HepG2 (cell line): ENCODE data around the gene SLC22A7.

Experiments
- CHD2 ChIP-seq: IDR thresholded peaks from 2 replicates; pipeline ENCODE4 v1.6.1; 2011; ENCODE audit warnings: low read depth, low read length, improper control_type of control experiment
- EP300 ChIP-seq, 3 experiments: sonication (generic) in 1 of 3; formaldehyde crosslinking in 1 of 3; IDR thresholded peaks; 2 replicates each; pipeline versions ENCODE4 v1.5.1 to v1.6.1; 2011 to 2020; ENCODE audit warnings: low read depth in 2 of 3, low read length in 2 of 3, borderline replicate concordance in 1 of 3, improper control_type of control experiment in 1 of 3, mild to moderate bottlenecking in 1 of 3, missing genetic modification reagents in 1 of 3, moderate library complexity in 1 of 3
- MAZ ChIP-seq, 2 experiments: sonication (generic) in 1 of 2; formaldehyde crosslinking in 1 of 2; IDR thresholded peaks; 2 replicates each; pipeline versions ENCODE4 v1.5.0 to v1.6.1; 2012 to 2020; ENCODE audit warnings: low read depth in 2 of 2, mild to moderate bottlenecking in 2 of 2, borderline replicate concordance in 1 of 2, improper control_type of control experiment in 1 of 2, low read length in 1 of 2, missing genetic modification reagents in 1 of 2, moderate library complexity in 1 of 2
- NCOR1 ChIP-seq: fragments of 200-600 bp; sonication (generic); IDR thresholded peaks from 2 replicates; pipeline ENCODE4 v1.7.0; 2017; ENCODE audit warnings: antibody characterized with exemption, low read length, borderline replicate concordance
- POLR2AphosphoS5 ChIP-seq: IDR thresholded peaks from 2 replicates; pipeline ENCODE4 v1.6.1; 2012; ENCODE audit warnings: low read depth, low read length
- SMC3 ChIP-seq: IDR thresholded peaks from 2 replicates; pipeline ENCODE4 v1.6.1; 2011; ENCODE audit warnings: low read length, improper control_type of control experiment
- TARDBP ChIP-seq: sonication (generic); formaldehyde crosslinking; IDR thresholded peaks from 2 replicates; pipeline ENCODE4 v1.8.0; 2022; ENCODE audit warnings: mild to moderate bottlenecking, missing genetic modification reagents
- ZNF329 ChIP-seq: sonication (generic); formaldehyde crosslinking; IDR thresholded peaks from 2 replicates; pipeline ENCODE4 v1.9.0; 2021; ENCODE audit warnings: low read depth, mild to moderate bottlenecking, missing genetic modification reagents
- TF ChIP-seq, protein P1 (sequence below): sonication (generic); formaldehyde crosslinking; IDR thresholded peaks from 2 replicates; pipeline ENCODE4 v1.4.0; 2020; ENCODE audit warnings: missing genetic modification reagents, mild to moderate bottlenecking, borderline replicate concordance
- TF ChIP-seq, protein P2 (sequence below): sonication (generic); formaldehyde crosslinking; IDR thresholded peaks from 2 replicates; pipeline ENCODE4 v1.4.0; 2020; ENCODE audit warnings: missing genetic modification reagents
- TF ChIP-seq, protein P3 (sequence below): sonication (generic); formaldehyde crosslinking; IDR thresholded peaks from 2 replicates; pipeline ENCODE4 v1.5.1; 2020; ENCODE audit warnings: mild to moderate bottlenecking, missing genetic modification reagents, moderate library complexity
- TF ChIP-seq, protein P4 (sequence below), 2 experiments: IDR thresholded peaks; 2 replicates each; pipeline ENCODE4 v1.6.1; 2011 to 2012; ENCODE audit warnings: low read length in 2 of 2, borderline replicate concordance in 1 of 2, low read depth in 1 of 2, mild to moderate bottlenecking in 1 of 2, moderate library complexity in 1 of 2

DNA sequence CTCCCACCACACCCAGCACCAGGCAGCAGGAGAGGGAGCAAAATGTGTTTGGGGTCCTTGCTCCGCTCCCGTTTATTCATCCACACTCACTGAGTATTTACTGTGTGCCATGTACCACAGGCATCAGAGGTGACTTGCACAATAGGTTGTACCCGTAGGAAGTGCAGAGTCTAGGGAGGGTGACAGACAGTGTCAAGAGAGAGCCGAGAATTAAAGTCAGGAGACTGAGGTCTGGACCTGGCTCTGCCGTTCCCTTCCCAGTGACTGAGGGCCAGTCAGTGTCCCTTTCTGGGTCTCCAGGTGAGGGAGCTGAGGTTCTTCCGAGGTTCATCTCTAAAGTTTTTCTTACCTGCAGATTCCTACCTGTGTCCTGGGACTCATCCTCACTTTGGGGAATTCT is 32.5 kb upstream of the SLC22A7 start:
- peak; percentile 34 for TF ChIP-seq SMC3
- TF ChIP-seq EP300 (IDR thresholded peaks at IDR 0.05; ENCODE audit: low read depth in 2 of 2, low read length in 2 of 2): peak in 1 of 2 experiments; percentile 61; a peak in 2 of 4 replicates
- TF ChIP-seq EP300 (CRISPR knock-in tag; IDR thresholded peaks at IDR 0.05; ENCODE audit: borderline replicate concordance): peak; percentile 24; the same call in 1 of the 2 replicates
- TF ChIP-seq, protein P1, sequence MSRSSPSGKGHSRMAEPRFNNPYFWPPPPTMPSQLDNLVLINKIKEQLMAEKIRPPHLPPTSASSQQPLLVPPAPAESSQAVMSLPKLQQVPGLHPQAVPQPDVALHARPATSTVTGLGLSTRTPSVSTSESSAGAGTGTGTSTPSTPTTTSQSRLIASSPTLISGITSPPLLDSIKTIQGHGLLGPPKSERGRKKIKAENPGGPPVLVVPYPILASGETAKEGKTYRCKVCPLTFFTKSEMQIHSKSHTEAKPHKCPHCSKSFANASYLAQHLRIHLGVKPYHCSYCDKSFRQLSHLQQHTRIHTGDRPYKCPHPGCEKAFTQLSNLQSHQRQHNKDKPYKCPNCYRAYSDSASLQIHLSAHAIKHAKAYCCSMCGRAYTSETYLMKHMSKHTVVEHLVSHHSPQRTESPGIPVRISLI (CRISPR knock-in tag): no peak
- no peak for TF ChIP-seq POLR2AphosphoS5
- TF ChIP-seq, protein P2, sequence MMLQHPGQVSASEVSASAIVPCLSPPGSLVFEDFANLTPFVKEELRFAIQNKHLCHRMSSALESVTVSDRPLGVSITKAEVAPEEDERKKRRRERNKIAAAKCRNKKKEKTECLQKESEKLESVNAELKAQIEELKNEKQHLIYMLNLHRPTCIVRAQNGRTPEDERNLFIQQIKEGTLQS (CRISPR knock-in tag): no peak
- TF ChIP-seq, protein P3, sequence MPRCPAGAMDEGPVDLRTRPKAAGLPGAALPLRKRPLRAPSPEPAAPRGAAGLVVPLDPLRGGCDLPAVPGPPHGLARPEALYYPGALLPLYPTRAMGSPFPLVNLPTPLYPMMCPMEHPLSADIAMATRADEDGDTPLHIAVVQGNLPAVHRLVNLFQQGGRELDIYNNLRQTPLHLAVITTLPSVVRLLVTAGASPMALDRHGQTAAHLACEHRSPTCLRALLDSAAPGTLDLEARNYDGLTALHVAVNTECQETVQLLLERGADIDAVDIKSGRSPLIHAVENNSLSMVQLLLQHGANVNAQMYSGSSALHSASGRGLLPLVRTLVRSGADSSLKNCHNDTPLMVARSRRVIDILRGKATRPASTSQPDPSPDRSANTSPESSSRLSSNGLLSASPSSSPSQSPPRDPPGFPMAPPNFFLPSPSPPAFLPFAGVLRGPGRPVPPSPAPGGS: no peak
- TF ChIP-seq MAZ (IDR thresholded peaks at IDR 0.05; ENCODE audit: borderline replicate concordance, low read depth, low read length): no peak
- no peak for TF ChIP-seq MAZ (CRISPR knock-in tag; IDR thresholded peaks at IDR 0.05; ENCODE audit: low read depth)
- no peak for TF ChIP-seq TARDBP (CRISPR knock-in tag)
- TF ChIP-seq ZNF329: no peak
- no peak; the same call in 1 of the 2 replicates for TF ChIP-seq NCOR1
- TF ChIP-seq, protein P4, sequence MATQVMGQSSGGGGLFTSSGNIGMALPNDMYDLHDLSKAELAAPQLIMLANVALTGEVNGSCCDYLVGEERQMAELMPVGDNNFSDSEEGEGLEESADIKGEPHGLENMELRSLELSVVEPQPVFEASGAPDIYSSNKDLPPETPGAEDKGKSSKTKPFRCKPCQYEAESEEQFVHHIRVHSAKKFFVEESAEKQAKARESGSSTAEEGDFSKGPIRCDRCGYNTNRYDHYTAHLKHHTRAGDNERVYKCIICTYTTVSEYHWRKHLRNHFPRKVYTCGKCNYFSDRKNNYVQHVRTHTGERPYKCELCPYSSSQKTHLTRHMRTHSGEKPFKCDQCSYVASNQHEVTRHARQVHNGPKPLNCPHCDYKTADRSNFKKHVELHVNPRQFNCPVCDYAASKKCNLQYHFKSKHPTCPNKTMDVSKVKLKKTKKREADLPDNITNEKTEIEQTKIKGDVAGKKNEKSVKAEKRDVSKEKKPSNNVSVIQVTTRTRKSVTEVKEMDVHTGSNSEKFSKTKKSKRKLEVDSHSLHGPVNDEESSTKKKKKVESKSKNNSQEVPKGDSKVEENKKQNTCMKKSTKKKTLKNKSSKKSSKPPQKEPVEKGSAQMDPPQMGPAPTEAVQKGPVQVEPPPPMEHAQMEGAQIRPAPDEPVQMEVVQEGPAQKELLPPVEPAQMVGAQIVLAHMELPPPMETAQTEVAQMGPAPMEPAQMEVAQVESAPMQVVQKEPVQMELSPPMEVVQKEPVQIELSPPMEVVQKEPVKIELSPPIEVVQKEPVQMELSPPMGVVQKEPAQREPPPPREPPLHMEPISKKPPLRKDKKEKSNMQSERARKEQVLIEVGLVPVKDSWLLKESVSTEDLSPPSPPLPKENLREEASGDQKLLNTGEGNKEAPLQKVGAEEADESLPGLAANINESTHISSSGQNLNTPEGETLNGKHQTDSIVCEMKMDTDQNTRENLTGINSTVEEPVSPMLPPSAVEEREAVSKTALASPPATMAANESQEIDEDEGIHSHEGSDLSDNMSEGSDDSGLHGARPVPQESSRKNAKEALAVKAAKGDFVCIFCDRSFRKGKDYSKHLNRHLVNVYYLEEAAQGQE (IDR thresholded peaks at IDR 0.05; ENCODE audit: borderline replicate concordance in 1 of 2, low read depth in 1 of 2, low read length in 2 of 2): no peak
- no peak for TF ChIP-seq CHD2
